GM21423 (cell line): ENCODE data around the gene PPP1R10.
"Not testable (repeated sequence)": the region's sequence is repeated elsewhere in the genome, so short reads cannot be mapped to it uniquely, and the experiment has no call there.

Experiments used
- ATAC-seq: cut with Tn5 transposase; IDR thresholded peaks from one replicate; pipeline ENCODE4 v1.9.1; 2021; ENCODE audit warnings: mild to moderate bottlenecking, moderate library complexity; ENCODE audit not compliant: unreplicated experiment

Gene PPP1R10

GRCh38 chr6:30616811-30617564, at the start of gene PPP1R10:
Gene PPP1R10 (minus strand): TSS chr6:30617243. CDS start chr6:30609944, 7,299 bp downstream.
- peak; percentile 70 for ATAC-seq

GRCh38 chr6:30666300-30666699, 49.3 kb upstream of the PPP1R10 start:
- not testable (repeated sequence) for ATAC-seq

- no peak for ATAC-seq
Measured at GRCh38 chr6:30664994-30665767, 48.1 kb upstream of the PPP1R10 start.

DNA sequence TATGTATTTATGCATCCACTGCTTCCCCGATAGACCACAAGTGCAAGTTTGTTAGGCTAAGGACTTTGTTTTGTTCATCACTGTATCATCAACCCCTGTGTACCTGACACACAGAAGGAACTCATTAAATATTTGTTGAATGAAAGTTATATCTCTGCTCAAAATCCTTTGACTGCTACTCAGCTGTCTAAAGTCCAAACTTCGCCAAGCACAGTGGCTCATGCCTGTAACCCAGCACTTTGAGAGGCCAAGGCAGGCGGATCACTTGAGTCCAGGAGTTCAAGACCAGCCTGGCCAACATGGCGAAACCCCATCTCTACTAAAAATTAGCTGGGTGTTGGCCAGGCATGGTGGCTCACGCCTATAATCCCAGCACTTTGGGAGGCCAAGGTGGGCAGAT, 40.9 kb upstream of the PPP1R10 start:
- ATAC-seq: not testable (repeated sequence)

- no peak for ATAC-seq
Measured at GRCh38 chr6:30657454-30657853, 40.4 kb upstream of the PPP1R10 start.

DNA sequence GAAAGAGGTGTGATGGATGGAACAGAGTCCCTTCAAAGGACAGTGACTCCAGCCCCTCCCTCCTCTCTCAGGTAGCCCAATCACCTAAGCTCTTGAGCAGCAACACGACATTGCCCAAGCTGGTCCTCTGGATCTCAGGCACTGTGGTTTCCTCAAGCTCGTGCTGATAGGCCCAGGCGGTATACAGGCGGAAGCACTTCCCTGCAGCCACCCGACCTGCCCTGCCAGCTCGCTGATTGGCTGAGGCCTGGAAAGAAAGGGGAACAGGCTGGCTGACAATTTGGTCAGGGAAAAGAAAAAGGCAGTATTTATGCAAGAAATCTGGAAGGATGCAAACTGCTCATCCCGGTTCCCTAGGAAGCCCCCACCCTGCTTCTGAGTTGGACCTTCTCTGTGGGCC, 39.5 kb upstream of the PPP1R10 start:
- ATAC-seq: no peak

DNA sequence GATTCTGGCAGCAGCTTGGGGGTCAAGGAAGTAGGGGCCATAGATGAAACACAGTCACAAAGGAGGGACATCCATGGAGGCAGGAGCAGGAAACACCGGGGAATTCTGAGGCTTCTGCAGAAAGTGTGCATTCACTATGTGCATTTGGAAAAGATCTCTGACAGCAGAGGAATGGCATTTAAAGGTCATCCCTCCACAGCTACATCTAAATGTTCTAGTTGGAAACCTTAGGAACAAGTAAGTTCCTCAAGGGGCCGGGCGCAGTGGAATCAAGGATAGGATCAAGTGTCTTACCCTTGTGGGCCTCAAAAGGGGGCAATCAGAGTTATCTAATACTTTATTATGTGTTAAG, 38.7 kb upstream of the PPP1R10 start:
- ATAC-seq: no peak

DNA sequence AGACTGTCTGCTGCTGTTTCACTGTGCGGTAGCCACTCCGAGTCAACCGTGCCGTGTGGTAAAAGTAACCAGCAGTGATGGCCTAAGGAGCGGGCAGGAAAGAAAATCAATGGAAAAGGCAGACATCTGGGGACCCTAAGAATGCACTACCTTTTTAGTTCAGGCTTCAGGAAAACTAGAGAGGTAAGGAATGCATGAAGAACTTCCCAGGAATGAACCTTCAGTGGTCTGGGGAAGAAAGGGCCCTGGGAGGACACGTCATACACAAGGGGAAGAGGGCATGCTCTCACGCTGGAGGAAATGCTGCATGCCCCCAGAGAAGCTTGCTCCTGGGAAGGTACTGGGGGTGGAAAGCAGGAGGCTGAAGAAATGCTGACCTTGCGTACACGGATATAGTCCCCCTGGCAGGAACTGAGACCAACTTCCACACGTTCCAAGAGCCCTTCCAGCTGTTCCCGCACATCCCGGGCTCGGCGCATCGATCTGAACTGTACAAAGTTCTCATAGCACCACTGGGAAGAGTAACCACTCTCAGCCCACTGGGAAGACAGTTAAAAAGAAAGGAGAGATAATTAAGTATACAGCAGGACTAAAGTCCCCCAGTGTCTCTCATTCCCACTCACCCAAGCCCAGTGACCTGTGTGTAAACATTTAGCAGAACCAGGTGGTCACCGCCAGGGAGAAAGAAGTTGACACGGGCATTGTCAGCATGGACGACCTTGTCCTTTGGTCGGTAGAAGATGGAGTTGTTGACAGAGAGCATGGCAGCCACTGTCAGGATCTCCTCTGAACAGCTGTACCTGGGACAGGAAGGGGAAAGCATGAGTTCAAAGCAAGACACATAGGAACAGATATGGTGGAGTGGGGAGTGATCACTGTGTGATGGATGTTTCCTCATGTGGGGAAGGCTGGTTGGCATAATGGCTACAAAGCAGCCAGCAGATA, 38.0 kb upstream of the PPP1R10 start:
- ATAC-seq: no peak

DNA sequence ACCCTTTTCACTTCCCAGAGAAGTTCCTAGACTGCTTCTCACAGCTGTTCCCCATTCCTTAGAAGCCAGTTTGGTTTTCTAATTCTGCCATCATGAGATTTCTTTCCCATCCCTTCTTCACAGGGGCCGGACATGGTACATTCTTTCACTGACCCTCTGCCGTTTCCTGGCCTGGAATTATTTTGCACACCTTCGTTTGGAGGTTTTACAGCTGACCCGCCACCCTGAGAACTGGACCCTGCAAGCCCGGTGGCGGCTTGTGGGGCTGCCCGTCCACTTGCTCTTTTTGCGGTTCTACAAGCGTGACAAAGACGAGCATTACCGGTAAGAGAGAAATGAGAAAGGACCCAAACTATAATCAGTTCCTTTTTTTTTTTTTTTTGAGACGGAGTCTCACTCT, 34.1 kb upstream of the PPP1R10 start:
- no peak for ATAC-seq

DNA sequence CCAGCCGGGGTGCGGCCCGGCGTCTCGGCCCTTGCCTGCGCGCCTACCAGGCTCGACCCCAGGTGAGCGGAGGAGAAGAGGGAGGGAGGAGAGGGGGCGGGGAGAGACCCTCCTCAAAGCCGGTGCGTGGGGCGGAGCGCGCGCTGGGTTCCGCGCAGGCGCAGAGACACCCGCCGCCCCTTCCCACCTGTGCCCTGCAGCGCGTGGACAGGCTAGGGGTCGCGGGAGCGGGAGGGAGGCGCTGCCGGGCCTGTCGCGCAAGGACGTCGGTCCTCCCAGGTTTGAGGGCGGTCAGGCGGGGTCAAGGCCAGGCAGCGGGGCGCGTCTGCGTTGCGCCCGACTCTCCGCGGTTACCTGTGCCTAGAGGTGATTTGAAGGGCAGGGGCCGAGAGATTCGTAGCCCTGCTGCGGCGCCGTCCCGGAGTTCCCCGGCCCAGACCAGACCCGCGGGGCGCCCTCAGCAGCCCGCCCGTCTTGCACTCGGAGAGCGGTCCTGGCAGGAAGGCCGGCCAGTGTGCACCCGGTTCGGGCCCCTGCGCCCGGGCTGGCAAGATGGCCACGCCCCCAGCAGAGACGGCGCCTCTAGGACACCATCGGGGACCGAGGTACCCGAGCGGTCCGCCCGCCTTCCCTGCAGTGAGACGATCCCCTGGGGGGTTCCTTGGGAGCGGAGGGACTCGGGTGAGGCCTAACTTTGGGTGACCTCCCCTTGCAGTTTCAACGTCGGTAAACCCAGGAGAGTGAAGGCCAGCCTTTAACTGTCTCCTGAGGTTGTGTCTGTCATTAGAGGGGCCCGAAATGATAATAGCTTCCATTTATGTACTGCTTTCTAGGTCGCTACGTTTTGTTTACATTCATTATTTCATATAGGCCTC, 30.4 kb upstream of the PPP1R10 start:
- peak; percentile 60 for ATAC-seq

- peak; percentile 52 for ATAC-seq
Measured at GRCh38 chr6:30646450-30647241, 29.6 kb upstream of the PPP1R10 start, which contains the start of gene C6orf136. Gene C6orf136 (plus strand): TSS chr6:30647133. CDS start chr6:30647232, 99 bp downstream.

DNA sequence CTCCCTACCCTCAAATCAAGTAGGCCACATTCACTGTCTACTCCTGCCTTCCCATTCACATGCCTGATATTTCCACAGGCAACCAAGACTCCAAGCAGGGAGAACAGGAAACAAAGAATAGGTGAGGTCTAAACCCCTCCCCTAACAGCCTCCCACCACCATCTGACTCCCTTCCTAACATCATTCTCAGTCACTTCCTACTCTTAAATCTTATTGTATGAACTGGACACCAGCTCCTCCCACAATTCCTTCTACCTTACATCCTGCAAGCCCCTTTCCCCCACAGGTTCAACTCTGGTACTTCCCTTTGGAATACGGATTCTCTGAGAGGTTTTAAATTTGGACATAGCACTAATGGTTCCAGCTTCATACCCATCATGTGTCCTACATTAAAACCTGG, 28.9 kb upstream of the PPP1R10 start:
- ATAC-seq: no peak

DNA sequence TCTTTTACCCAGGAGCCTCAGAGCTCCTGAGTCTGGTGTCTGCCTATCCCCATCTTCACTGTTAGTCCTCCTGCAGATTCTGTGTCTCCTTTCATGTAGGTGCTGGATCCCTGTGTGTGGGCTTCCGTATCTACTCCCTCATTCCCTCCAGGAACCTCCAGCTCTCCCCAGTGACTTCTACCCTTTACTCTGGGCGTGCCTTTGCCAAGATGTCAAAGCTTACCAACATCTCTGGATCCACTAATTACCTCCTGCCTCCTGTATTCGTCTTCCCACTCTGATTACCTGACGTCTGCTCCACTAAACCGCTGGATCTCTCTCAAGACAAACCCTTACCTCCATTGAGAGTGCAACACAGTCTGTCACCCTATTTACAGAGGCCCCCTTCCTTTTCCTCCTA, 27.7 kb upstream of the PPP1R10 start:
- ATAC-seq: no peak

GRCh38 chr6:30643656-30644055, 26.6 kb upstream of the PPP1R10 start:
- ATAC-seq: no peak

DNA sequence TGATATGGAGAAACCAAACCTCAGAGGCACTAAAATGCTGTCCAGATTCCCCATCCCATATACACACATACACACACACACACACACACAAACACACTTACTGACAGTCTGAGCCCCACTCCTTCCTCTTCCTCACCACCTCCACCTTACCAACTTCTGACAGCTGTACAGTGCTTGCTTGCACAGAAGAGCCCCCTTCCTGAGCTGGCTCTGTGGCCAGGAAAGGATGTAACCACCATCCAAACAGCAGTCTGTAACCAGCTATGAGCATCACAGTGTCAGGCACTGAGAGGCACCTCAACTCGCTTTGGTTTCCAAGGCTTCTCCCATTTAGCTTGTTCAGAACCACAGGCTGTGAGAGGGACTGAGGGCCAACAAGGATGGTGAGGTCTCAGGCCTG, 24.0 kb upstream of the PPP1R10 start:
- ATAC-seq: no peak

- no peak for ATAC-seq
Measured at GRCh38 chr6:30640481-30640880, 23.4 kb upstream of the PPP1R10 start.

- ATAC-seq: no peak
Measured at GRCh38 chr6:30635834-30636233, 18.8 kb upstream of the PPP1R10 start.

GRCh38 chr6:30626484-30627366, 9.7 kb upstream of the PPP1R10 start, which contains the start of gene ATAT1:
Gene ATAT1 (plus strand): TSS chr6:30626874.
- ATAC-seq: peak; percentile 79
